ENCODE data around the gene STPG2. TPM values are rescaled to one million over a fixed set of nuclear protein-coding genes. Genes with fewer than 3 reads are reported as not detected.

STPG2 gene
- total RNA-seq, 1 experiment from 2014 or later, result 0.20 TPM

DNA sequence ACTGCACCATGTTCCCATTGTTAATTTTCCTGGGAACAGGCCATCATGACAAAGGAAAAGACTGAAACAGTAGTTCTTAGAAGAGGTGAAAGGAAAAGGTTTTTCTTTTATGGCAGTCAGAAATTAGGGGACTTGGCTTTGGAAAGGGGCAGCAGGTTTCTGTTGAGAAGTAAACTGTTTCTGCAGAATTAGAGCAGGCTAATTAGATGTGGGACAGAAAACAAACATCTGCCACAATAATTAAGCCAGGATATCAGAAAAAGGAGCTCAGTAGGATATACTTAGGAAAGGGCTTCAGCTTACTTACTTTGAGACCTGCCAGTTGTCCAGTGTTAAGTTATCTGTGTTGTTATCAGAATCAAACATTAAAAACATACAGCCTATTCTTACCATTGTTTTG is 36.7 kb upstream of the STPG2 start:
- no peak overlapping the region for H2BK120ac ChIP-seq (ENCODE audit: low read depth, low read length, poor library complexity, severe bottlenecking)
- H3K27ac Mint-ChIP-seq, result no peak overlapping the region

More for the DNA sequence above, 36.7 kb upstream of the STPG2 start:
- Histone ChIP-seq H3T11ph (ENCODE audit: low read length) (no peak overlapping the region), H3K4me1 (ENCODE audit: insufficient read depth, low read length) (peaks cover 5% of the 10 kb centered on the region), H3K18ac (ENCODE audit: insufficient read length, low read depth, low read length) (no peak overlapping the region), H4K91ac (ENCODE audit: insufficient read length, low read depth, low read length) (no peak overlapping the region), H3K9ac (ENCODE audit: extremely low read depth, insufficient read length, low read length) (no peak overlapping the region), H2BK20ac (ENCODE audit: low read depth, low read length, poor library complexity, severe bottlenecking) (no peak overlapping the region), H4K5ac (ENCODE audit: insufficient read length, low read depth, low read length) (no peak overlapping the region), H3K79me2 (ENCODE audit: insufficient read depth, low read length) (no peaks in the 10 kb centered on the region), H3K23me2 (ENCODE audit: insufficient read length, low read depth, low read length, poor library complexity, severe bottlenecking) (no peaks in the 10 kb centered on the region), H2AFZ (ENCODE audit: low read length) (no peak overlapping the region), H2BK12ac (ENCODE audit: insufficient read length, low read depth, low read length) (no peak overlapping the region), H2BK15ac (ENCODE audit: low read depth, low read length) (no peak overlapping the region), H4K8ac (replicated peaks; ENCODE audit: insufficient read length, low read depth, low read length) (no peak overlapping the region), H2BK5ac (ENCODE audit: insufficient read length, low read length) (no peak overlapping the region), H3K27ac (ENCODE audit: insufficient read length, low read depth, low read length) (no peak overlapping the region), H2AK5ac (ENCODE audit: insufficient read length, low read length) (no peak overlapping the region), H3K9me3 (ENCODE audit: control insufficient read depth, low read depth, low read length) (no peaks in the 10 kb centered on the region), H3K79me1 (ENCODE audit: insufficient read depth, low read depth, low read length, poor library complexity, severe bottlenecking) (no peaks in the 10 kb centered on the region), H3K27me3 (ENCODE audit: insufficient read depth, low read length) (no peaks in the 10 kb centered on the region), H3K14ac (ENCODE audit: insufficient read depth, low read length) (no peak overlapping the region), H4K20me1 (ENCODE audit: control insufficient read depth, insufficient read depth, insufficient read length) (no peaks in the 10 kb centered on the region), H3K56ac (ENCODE audit: insufficient read length, low read depth, low read length) (no peak overlapping the region), H3K23ac (ENCODE audit: insufficient read length, low read depth, low read length) (no peak overlapping the region), H3K4ac (ENCODE audit: low read depth, low read length) (no peak overlapping the region), H3K4me2 (ENCODE audit: insufficient read depth, insufficient read length, low read length) (no peak overlapping the region)
- TF ChIP-seq, protein P1, sequence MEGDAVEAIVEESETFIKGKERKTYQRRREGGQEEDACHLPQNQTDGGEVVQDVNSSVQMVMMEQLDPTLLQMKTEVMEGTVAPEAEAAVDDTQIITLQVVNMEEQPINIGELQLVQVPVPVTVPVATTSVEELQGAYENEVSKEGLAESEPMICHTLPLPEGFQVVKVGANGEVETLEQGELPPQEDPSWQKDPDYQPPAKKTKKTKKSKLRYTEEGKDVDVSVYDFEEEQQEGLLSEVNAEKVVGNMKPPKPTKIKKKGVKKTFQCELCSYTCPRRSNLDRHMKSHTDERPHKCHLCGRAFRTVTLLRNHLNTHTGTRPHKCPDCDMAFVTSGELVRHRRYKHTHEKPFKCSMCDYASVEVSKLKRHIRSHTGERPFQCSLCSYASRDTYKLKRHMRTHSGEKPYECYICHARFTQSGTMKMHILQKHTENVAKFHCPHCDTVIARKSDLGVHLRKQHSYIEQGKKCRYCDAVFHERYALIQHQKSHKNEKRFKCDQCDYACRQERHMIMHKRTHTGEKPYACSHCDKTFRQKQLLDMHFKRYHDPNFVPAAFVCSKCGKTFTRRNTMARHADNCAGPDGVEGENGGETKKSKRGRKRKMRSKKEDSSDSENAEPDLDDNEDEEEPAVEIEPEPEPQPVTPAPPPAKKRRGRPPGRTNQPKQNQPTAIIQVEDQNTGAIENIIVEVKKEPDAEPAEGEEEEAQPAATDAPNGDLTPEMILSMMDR (conservative IDR thresholded peaks at IDR 0.05), result no peak
- no peak for DNase-seq
- Mint-ChIP-seq H3K4me3 (no peak overlapping the region), H3K9me3 (no peaks in the 10 kb centered on the region; a peak in 1 of 5 replicates), H3K4me1 (peaks cover 20 to 36% of the 10 kb centered on the region in 2 experiments), H3K27me3 (ENCODE audit: low read depth) (no peaks in the 10 kb centered on the region), H3K36me3 (ENCODE audit: insufficient read depth in 1 of 3, low read depth in 3 of 3) (no peaks in the 10 kb centered on the region; a peak in 1 of 7 replicates)

Data from H9 (cell line).